Transverse colon (tissue), 4 donors: ENCODE results near the gene MAGEH1. TPM values are rescaled to one million over a fixed set of nuclear protein-coding genes. Genes with fewer than 3 reads are reported as not detected.

Experiments used
- DNase-seq: peaks from one replicate; pipeline ENCODE4 v3.0.0-alpha.2; 2019
- H3K27ac ChIP-seq, 4 donors: fragments of 200-600 bp; sonication (generic); 2 replicates each; pipeline ENCODE4 v1.5.1; 2016 to 2018; ENCODE audit warnings: inconsistent platforms in 4 of 4
- H3K27me3 ChIP-seq: fragments of 200-600 bp; sonication (generic); 2 replicates; pipeline ENCODE4 v1.5.1; 2017; ENCODE audit warnings: inconsistent platforms
- H3K36me3 ChIP-seq, 4 donors: fragments of 200-600 bp; sonication (generic); 2 replicates each; pipeline ENCODE4 v1.5.1; 2017 to 2019; ENCODE audit warnings: inconsistent platforms in 4 of 4
- H3K4me1 ChIP-seq, 4 donors: fragments of 200-600 bp; sonication (generic); 2 replicates each; pipeline ENCODE4 v1.5.1; 2017 to 2020; ENCODE audit warnings: inconsistent platforms in 4 of 4
- H3K4me3 ChIP-seq, 4 donors: fragments of 200-600 bp; sonication (generic); 1 replicate in 1 of 4; 2 replicates in 3 of 4; pipeline versions ENCODE4 v1.5.1 to v1.6.1; 2017 to 2019; ENCODE audit warnings: inconsistent platforms in 4 of 4
- H3K9me3 ChIP-seq, 2 donors: fragments of 200-600 bp; sonication (generic); 2 replicates each; pipeline ENCODE4 v1.5.1; 2017 to 2019; ENCODE audit warnings: inconsistent platforms in 2 of 2
- EP300 ChIP-seq: sonication (generic); formaldehyde crosslinking; IDR thresholded peaks from one replicate; pipeline ENCODE4 v1.6.1; 2017; ENCODE audit warnings: antibody characterized with exemption, low read depth
- POLR2A ChIP-seq: fragments of 450-650 bp; IDR thresholded peaks from one replicate; pipeline ENCODE4 v1.6.1; 2016; ENCODE audit warnings: antibody characterized with exemption, mild to moderate bottlenecking, moderate library complexity
- POLR2AphosphoS5 ChIP-seq, 3 donors: sonication (generic); formaldehyde crosslinking; IDR thresholded peaks; one replicate each; pipeline ENCODE4 v1.6.1; 2016; ENCODE audit warnings: antibody characterized with exemption in 3 of 3
- WGBS, 2 donors: methylation state at CpG; one replicate each; pipeline ENCODE4 v1.1.5; 2018; ENCODE audit warnings: low coverage in 1 of 2; 5-methylcytosine and 5-hydroxymethylcytosine counted together
- in situ Hi-C, 4 donors: fragments of 200-750 bp; cut with MboI; loops; one replicate each; pipeline versions ENCODE4 v1.15.0 to v1.15.1; 2017; ENCODE audit warnings: low sequenced_read_pairs in 3 of 4, low pct_ligation_motif_present in 1 of 4, low pct_unique_long_range_greater_than_20kb in 1 of 4
- intact Hi-C: fragments of 100-400 bp; cut with DNase I; formaldehyde crosslinking; loops from one replicate; pipeline ENCODE4 v1.15.1; 2023; ENCODE audit warnings: low total_unique reads
- total RNA-seq, 4 donors: library from RNA; depleted of rRNA; stranded (reverse); fragments of >200 nt; gene quantifications; one replicate each; pipeline ENCODE4 v1.1.0, GENCODE V29; 2016
- TF ChIP-seq, protein P1 (sequence below), 5 experiments: fragments of 200-600 bp in 3 of 5; fragments of 450-650 bp in 2 of 5; sonication (generic) in 3 of 5; IDR thresholded peaks; 1 replicate in 2 of 5; 2 replicates in 3 of 5; pipeline ENCODE4 v1.5.1; 2016 to 2017; ENCODE audit warnings: antibody characterized with exemption in 5 of 5, inconsistent platforms in 3 of 5, mild to moderate bottlenecking in 2 of 5, moderate library complexity in 1 of 5

The MAGEH1 gene
- total RNA-seq, 4 donors from 2014 or later: 3.0 to 10.6 (median 7.1) TPM

DNA sequence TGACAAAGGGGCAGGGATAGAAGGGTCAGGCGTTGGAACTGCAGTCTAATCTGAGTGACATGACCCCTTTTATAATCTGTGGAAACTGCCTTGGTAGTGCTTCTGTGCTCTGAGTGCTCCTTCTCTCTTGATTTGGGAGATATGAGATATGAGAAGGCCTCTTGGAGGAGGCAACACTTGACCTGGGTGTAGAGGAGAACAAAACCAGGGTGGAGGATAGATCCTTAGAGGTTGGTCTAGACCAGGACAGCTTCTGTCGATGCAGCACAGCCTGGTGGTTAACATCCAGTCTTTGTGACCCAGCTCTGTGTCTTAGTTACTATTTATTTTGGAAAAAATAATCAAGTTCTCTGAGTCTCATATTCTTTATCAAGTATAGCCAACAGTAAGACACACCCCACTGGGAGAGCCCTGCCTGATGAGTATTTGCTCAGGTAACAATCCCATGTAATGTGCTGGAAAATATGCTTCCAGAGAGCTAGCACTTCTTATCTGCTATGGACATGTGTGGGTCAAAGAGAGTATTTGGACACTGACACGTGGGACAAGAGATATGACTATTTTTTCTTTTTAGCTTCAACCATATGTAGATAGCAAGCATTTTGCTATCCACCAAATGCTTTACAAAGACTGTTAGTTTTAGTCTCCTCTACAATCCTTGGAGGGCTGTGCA lies 28.6 kb downstream of the MAGEH1 start:
- Histone ChIP-seq H3K4me1 (no peaks in the 10 kb centered on the region), H3K27me3 (no peaks in the 10 kb centered on the region), H3K27ac (no peak overlapping the region), H3K36me3 (no peaks in the 10 kb centered on the region), H3K4me3 (no peak overlapping the region), H3K9me3 (no peaks in the 10 kb centered on the region)
- 44% methylated on average over 3 of the region's 3 CpGs; no CpG with 5 or more reads in 1 of the 2 donors for WGBS, 2 donors
- in situ Hi-C loops: loop anchor here in 1 of 4 donors (25.0 kb wide), 1 partner anchor 232 kb away; the partner anchor contains the start of gene RRAGB
- no peak for TF ChIP-seq EP300
- TF ChIP-seq, protein P1, sequence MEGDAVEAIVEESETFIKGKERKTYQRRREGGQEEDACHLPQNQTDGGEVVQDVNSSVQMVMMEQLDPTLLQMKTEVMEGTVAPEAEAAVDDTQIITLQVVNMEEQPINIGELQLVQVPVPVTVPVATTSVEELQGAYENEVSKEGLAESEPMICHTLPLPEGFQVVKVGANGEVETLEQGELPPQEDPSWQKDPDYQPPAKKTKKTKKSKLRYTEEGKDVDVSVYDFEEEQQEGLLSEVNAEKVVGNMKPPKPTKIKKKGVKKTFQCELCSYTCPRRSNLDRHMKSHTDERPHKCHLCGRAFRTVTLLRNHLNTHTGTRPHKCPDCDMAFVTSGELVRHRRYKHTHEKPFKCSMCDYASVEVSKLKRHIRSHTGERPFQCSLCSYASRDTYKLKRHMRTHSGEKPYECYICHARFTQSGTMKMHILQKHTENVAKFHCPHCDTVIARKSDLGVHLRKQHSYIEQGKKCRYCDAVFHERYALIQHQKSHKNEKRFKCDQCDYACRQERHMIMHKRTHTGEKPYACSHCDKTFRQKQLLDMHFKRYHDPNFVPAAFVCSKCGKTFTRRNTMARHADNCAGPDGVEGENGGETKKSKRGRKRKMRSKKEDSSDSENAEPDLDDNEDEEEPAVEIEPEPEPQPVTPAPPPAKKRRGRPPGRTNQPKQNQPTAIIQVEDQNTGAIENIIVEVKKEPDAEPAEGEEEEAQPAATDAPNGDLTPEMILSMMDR (IDR thresholded peaks at IDR 0.05): no peak
- no peak for TF ChIP-seq POLR2AphosphoS5 (IDR thresholded peaks at IDR 0.05)
- no peak for TF ChIP-seq POLR2A
- no peak for DNase-seq
- intact Hi-C loops: loop anchor here (10.0 kb wide), 1 partner anchor 234 kb away; the partner anchor contains the start of gene RRAGB

DNA sequence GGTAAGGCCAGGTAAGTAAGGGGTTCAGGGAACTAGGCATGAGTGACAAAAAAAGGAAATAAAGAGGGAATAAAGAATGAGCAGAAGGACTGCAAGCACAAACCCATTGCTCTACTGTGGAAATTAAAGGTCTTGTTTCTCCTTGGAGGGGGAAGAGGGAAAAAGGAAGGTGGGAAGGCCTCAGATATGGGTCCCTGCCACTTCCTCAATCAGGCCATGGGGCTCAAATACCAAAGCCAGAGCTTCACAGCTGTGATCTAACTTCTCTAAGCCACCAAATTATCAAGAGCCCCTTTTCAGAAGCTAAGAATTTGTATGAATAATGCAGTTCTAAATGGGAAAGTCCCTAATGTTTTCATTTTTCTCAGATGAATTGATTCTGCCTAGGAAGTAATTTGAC lies 33.0 kb downstream of the MAGEH1 start:
- Histone ChIP-seq H3K9me3 (no peaks in the 10 kb centered on the region), H3K4me1 (peaks cover 0 to 3% (median 0%) of the 10 kb centered on the region in 4 donors), H3K36me3 (no peaks in the 10 kb centered on the region), H3K27ac (no peak overlapping the region), H3K27me3 (no peaks in the 10 kb centered on the region), H3K4me3 (no peak overlapping the region)
- DNase-seq: no peak
- intact Hi-C loops (loop anchor here (10.0 kb wide), 1 partner anchor 230 kb away; the partner anchor contains the start of gene RRAGB), in situ Hi-C loops (loop anchor here in 1 of 4 donors (25.0 kb wide), 1 partner anchor 227 kb away; the partner anchor contains the start of gene RRAGB)
- TF ChIP-seq POLR2AphosphoS5 (IDR thresholded peaks at IDR 0.05) (no peak), EP300 (no peak), POLR2A (no peak)
- TF ChIP-seq, protein P1 (IDR thresholded peaks at IDR 0.05): no peak

DNA sequence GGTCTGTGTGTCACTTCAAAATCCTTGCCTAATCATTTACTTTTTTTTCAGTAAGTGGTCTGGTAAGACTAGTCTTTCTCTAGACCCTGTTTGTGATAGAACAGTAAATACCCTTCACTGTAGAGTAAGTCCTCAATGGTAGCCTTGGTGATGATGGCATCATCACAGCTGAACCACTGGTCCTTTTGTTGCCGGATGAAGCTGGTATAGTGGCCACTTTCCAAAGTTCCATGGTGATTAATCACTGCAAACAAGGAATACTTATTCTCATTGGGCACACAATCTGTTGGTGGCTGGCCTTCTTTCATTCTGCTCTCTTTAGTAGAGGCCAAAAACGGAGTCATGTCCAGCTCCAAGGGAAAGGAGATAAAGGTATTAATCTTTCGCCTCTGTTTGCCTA lies 34.8 kb downstream of the MAGEH1 start:
- 72% methylated on average over 3 of the region's 3 CpGs; no CpG with 5 or more reads in 1 of the 2 donors for WGBS, 2 donors

DNA sequence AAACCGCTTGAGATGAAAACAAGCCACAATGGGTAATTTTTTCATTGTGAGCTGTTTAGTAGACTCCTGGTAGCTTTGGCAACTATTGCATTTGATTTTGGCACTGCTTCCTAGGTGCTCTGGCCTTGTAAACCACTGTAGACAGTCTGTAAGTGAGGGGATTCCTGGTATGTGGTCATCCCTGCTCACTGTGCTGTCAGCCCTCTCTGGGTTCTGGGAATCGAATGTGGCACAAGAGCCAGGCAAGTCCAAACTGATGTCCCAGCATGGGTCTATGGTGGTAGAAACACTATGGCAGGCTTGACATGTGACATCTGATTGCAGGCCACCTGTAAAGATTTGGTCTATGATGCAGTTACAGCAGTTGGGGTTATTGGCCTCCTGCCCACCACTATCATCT lies 35.2 kb downstream of the MAGEH1 start:
- in situ Hi-C loops: loop anchor here in 1 of 4 donors (25.0 kb wide), 1 partner anchor 225 kb away; the partner anchor contains the start of gene RRAGB
- no peaks in the 10 kb centered on the region for H3K36me3 ChIP-seq
- H3K27ac ChIP-seq: no peak overlapping the region
- H3K4me1 ChIP-seq: peaks cover 0 to 4% (median 0%) of the 10 kb centered on the region in 4 donors
- H3K27me3 ChIP-seq: no peaks in the 10 kb centered on the region
- 90% methylated on average over 2 of the region's 2 CpGs; no CpG with 5 or more reads in 1 of the 2 donors for WGBS, 2 donors
- intact Hi-C loops: loop anchor here (10.0 kb wide), 1 partner anchor 228 kb away; the partner anchor contains the start of gene RRAGB
- H3K4me3 ChIP-seq: no peak overlapping the region
- no peaks in the 10 kb centered on the region for H3K9me3 ChIP-seq
- no peak for TF ChIP-seq POLR2AphosphoS5 (IDR thresholded peaks at IDR 0.05)
- no peak for TF ChIP-seq POLR2A
- TF ChIP-seq EP300: no peak
- TF ChIP-seq, protein P1 (IDR thresholded peaks at IDR 0.05): no peak
- no peak for DNase-seq

More for the DNA sequence above, 34.8 kb downstream of the MAGEH1 start:
- Histone ChIP-seq H3K4me1 (peaks cover 0 to 4% (median 0%) of the 10 kb centered on the region in 4 donors), H3K27ac (no peak overlapping the region), H3K36me3 (no peaks in the 10 kb centered on the region), H3K4me3 (no peak overlapping the region), H3K9me3 (no peaks in the 10 kb centered on the region), H3K27me3 (no peaks in the 10 kb centered on the region)
- DNase-seq: no peak
- in situ Hi-C loops (loop anchor here in 1 of 4 donors (25.0 kb wide), 1 partner anchor 226 kb away; the partner anchor contains the start of gene RRAGB), intact Hi-C loops (loop anchor here (10.0 kb wide), 1 partner anchor 228 kb away; the partner anchor contains the start of gene RRAGB)
- TF ChIP-seq, protein P1 (IDR thresholded peaks at IDR 0.05): no peak
- TF ChIP-seq POLR2A (no peak), EP300 (no peak), POLR2AphosphoS5 (IDR thresholded peaks at IDR 0.05) (no peak)
